Activated effector memory CD4-positive, alpha-beta T cell treated with anti-CD3 and anti-CD28 coated beads, Interleukin-2, amount 50 U/mL, for 16 hours (primary cell): ENCODE measurements around the gene NAV2.

Experiments used
- DNase-seq: peaks from one replicate; pipeline ENCODE4 v3.0.0-alpha.2; 2020

NAV2 gene

GRCh38 chr11:19718951-19719350 lies 6.3 kb downstream of the NAV2 start:
- DNase-seq = no peak

- no peak for DNase-seq
These were observed 7.3 kb downstream of the NAV2 start for GRCh38 chr11:19719960-19720359.

DNA sequence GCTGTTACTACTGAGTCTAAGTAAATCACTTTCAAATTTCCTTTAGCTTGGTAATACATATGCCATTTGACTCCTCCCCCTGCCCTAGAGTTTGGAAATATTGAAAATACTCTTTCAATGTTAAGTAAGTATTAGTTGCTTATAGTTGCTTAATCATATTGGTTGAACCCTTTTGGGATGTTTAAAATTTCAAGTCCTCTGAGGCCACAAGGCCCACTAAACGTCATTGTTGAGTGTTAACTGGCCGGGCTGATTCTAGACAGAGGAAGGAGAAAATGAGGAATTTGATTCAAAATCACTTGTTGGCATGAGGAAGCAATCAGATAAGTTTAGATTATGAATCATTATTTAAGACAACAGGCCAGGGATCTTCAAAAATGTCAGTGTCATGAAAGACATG lies 8.5 kb downstream of the NAV2 start:
- DNase-seq = no peak

GRCh38 chr11:19722702-19723101 lies 10.1 kb downstream of the NAV2 start:
- DNase-seq = no peak

- peak; percentile 75 for DNase-seq
These were observed 11.1 kb downstream of the NAV2 start for GRCh38 chr11:19723572-19724342.

- DNase-seq = no peak
These were observed 12.1 kb downstream of the NAV2 start for GRCh38 chr11:19724765-19725164.

DNA sequence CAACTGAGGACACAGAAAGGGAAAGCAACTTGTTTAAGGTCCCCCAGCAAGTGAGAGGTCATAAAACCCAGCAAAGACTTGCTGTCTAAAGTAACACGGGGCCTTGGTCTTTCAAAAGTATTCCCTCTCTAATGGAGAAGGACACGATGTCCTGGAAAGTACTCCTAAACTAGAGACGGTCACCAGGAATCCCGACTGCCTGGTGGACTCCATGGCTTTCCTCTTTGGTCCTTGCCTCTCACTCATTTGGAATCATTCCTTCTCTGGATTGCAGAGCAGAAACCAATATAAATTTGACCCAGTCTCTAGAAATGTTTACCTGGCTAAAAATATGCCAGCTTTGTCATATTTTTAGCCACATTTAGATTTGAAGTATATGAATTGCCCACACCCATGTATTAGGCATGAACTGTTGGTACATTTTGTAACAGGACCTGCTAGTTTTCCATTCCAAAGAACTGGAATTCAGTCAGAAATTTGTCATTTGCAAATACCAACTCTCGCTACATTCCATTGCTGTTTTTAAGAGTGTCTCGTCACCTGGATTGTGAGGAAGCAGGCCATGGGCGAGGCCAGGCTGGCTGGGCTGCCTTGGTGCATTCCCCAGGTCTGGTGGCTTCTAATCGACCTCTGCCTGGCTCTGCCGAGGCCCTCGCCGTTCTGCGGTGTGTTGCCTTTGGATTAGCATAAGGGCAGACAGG lies 12.9 kb downstream of the NAV2 start:
- DNase-seq = no peak

GRCh38 chr11:19727246-19727645 lies 14.6 kb downstream of the NAV2 start:
- no peak for DNase-seq

- no peak for DNase-seq
These were observed 15.8 kb downstream of the NAV2 start for GRCh38 chr11:19728436-19728835.

GRCh38 chr11:19729141-19729540 lies 16.5 kb downstream of the NAV2 start:
- DNase-seq = no peak

- DNase-seq = no peak
These were observed 17.7 kb downstream of the NAV2 start for GRCh38 chr11:19730373-19730772.

DNA sequence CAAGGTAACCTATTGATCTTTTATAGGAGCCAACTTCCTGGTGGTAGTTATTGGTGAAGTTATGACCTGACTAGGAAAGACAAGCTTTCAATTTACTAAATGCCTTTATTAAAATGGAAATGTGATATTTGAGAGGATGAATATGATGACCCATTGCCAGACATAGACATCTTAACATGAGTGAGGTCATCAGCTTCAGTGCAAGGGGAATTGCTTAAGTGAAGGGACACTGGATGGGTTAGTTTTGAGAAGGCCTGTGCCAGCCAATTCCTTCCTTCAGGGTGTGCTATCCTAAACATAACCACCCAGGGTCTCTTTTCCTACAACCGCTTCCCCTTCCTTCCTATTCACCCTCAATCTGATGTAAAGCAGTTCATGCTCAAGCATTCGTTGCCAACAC lies 21.5 kb downstream of the NAV2 start:
- no peak for DNase-seq

DNA sequence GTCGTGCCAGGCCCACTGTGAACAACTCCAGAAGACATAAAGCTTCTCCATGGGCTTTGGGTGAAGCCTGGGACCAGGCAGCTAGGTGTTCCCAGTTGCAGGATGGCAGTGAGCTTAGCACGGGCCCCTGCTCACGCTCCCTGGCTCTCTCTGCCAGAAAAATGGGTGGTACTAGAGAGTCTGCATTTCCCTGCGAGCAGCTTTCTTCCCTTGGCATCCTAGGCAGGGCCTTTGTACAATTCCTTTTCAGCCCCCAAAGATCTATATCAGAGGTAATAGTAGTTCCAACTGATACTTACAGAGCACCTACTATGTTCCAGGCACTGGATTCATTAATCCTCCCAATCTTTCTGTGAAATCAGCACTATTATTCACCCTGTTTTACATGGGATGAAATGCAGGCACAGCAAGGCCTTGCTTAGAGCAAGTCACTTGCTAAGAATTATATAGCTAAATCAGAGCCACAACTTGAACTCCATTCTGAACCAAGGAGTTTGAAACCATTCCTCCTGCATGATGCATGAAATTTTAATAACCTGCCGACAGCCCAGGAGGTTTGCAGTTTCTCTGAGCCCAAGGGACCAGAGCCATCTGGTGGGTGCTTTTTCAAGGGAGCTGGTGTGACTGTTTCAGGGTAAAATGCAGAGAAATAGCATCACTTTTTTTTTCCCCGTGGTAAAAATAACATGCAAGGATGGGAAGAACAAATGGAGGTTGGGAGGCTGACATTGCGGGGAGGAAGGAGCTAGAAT lies 22.7 kb downstream of the NAV2 start:
- no peak for DNase-seq

GRCh38 chr11:19735909-19736498 lies 23.4 kb downstream of the NAV2 start:
- no peak for DNase-seq

- no peak for DNase-seq
These were observed 24.2 kb downstream of the NAV2 start for GRCh38 chr11:19736831-19737230.

GRCh38 chr11:19737575-19737974 lies 24.9 kb downstream of the NAV2 start:
- DNase-seq = no peak

- DNase-seq = no peak
These were observed 25.5 kb downstream of the NAV2 start for GRCh38 chr11:19738124-19738523.

DNA sequence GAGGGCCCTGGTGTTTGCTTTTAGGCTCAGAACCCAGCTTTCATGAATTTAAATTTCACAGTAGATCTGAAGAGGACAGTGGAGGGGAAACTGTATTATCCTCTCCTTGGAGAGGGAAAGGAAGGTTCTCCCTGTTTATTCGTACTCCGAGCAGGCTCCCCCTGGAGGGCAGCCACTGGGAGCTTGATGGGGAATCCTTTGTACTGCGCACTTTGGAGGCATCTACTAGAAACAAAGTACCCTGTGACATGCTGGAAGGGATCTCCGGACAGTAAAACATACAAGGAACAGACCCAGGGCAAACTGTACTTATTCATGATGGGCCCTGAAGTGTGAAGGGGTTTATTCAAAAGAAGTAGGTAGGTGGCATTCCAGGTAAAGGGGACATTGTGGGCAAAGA lies 27.2 kb downstream of the NAV2 start:
- DNase-seq = no peak

DNA sequence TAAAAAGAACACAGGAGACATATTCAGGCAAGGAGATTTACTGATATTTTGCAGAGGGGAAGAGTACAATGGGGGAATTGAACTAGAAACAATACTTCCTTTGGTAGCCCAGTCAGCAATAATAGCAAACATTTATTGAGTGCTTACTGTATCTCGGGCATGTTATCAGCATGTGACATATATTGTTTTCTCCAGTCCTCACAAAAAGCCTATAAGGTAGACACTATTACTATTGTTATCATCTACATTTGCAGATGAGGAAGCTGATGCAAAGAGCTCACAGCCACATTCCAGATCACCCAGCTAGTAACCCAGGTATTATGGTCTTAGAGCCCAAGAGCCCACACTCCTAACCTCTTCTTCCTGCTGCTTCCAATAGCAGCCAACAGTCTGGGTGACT lies 27.9 kb downstream of the NAV2 start:
- no peak for DNase-seq

DNA sequence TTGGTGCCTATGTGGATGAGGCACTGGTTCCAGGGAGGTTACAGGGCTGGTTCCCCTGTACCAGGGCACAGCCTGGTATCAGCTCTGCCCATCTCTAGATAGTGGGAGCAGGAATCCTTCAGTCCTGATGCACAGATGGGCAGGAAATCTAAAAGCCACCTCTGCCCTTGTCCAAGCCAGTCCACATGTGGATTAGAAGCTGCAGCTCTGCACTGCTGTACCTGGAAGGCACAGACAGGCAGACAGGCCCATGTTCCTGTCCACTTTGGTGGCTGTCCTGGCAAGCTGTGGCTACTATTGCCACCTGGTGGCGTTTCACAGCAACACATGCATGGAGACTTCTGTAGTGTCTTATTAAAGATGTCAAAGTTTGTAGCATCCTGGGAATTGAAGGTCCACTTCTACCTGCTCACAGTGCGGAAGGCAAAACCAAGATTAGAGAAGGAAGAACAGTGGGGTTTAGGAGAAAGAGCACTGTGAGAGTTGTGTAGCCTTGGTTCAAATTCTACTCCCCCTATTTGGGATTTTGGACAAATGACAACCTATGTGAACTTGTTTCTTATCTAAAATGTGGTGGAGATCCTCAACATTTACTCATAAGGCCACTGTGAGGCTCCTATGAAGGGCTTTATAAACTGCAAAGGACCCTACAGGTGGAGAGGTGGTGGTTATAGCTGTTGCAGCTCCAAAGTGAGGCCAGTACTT lies 30.1 kb downstream of the NAV2 start:
- peak; percentile 88 for DNase-seq

DNA sequence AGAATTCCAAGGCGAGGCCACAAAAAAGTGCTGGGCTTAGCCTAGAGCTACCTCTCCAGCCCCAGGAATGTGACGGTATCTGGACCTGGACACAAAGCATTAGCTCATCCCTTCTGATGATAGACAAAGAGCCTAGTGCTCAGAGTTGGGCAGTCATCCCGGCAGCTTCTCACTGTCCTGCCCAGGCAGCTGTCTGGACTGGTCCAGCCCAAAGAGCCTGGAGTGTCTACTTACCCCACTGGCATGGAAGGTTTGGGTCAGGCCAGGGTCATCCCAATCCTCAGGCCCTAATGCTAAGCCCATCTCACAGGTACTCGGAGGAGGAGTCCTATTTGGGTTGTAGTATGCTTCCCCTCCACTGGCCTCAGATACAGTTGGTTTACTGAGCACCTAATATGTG lies 31.0 kb downstream of the NAV2 start:
- DNase-seq = no peak

- DNase-seq = no peak
These were observed 31.5 kb downstream of the NAV2 start for GRCh38 chr11:19744130-19744529.

- no peak for DNase-seq
These were observed 33.4 kb downstream of the NAV2 start for GRCh38 chr11:19746086-19746485.
